NCI-H69 (cell line): ENCODE measurements around the gene CTDP1.
A peak's percentile ranks its signal among the peaks of the same experiment; 100 is the strongest.

ENCODE experiments used
- DNase-seq: peaks from one replicate; lab custom pipeline; 2025; lab: John Stamatoyannopoulos, UW

The CTDP1 gene

GRCh38 chr18:79643054-79643984, 36.3 kb upstream of the CTDP1 start:
- DNase-seq = no peak

- DNase-seq = peak; percentile 87
These were observed 35.5 kb upstream of the CTDP1 start for GRCh38 chr18:79644006-79644665.

- DNase-seq = no peak
These were observed 34.9 kb upstream of the CTDP1 start for GRCh38 chr18:79644666-79645057.

GRCh38 chr18:79645291-79645983, 34.2 kb upstream of the CTDP1 start:
- no peak for DNase-seq

GRCh38 chr18:79647307-79647706, 32.3 kb upstream of the CTDP1 start:
- DNase-seq = no peak

GRCh38 chr18:79650959-79651358, 28.6 kb upstream of the CTDP1 start:
- DNase-seq = no peak

- peak; percentile 90 for DNase-seq
These were observed 22.1 kb upstream of the CTDP1 start for GRCh38 chr18:79657342-79657996.

GRCh38 chr18:79658366-79658765, 21.2 kb upstream of the CTDP1 start:
- DNase-seq = no peak

- no peak for DNase-seq
These were observed 19.9 kb upstream of the CTDP1 start for GRCh38 chr18:79659733-79660132.

- DNase-seq = no peak
These were observed 17.6 kb upstream of the CTDP1 start for GRCh38 chr18:79662034-79662433.

- no peak for DNase-seq
These were observed 17.2 kb upstream of the CTDP1 start for GRCh38 chr18:79662439-79662838.

GRCh38 chr18:79664525-79665125, 15.0 kb upstream of the CTDP1 start:
- no peak for DNase-seq

- no peak for DNase-seq
These were observed 11.4 kb upstream of the CTDP1 start for GRCh38 chr18:79668203-79668602.

- DNase-seq = no peak
These were observed 6.9 kb upstream of the CTDP1 start for GRCh38 chr18:79672490-79673276.

- DNase-seq = no peak
These were observed 2.4 kb upstream of the CTDP1 start for GRCh38 chr18:79677221-79677620.

- DNase-seq = no peak
These were observed 1.8 kb upstream of the CTDP1 start for GRCh38 chr18:79677840-79678239.

- peak; percentile 100 for DNase-seq
These were observed 695 bp upstream of the CTDP1 start for GRCh38 chr18:79678665-79679551.

GRCh38 chr18:79680100-79680879, 687 bp downstream of the CTDP1 start:
- peak; percentile 68 for DNase-seq

GRCh38 chr18:79680891-79681339, 1.3 kb downstream of the CTDP1 start:
- no peak for DNase-seq
